Lung (tissue), 12 donors: ENCODE data around the gene TNFRSF9. TPM values are rescaled to one million over a fixed set of nuclear protein-coding genes. Genes with fewer than 3 reads are reported as not detected.

Experiments used
- ATAC-seq: fragments of 200-7000 bp; cut with Tn5 transposase; one replicate; pipeline ENCODE4 v1.9.1; 2020; ENCODE audit warnings: moderate number of reproducible peaks; ENCODE audit not compliant: insufficient read depth, low FRiP score
- DNase-seq, 3 donors: peaks; one replicate each; pipeline ENCODE4 v3.0.0-alpha.2; 2013 to 2017
- H3K27ac ChIP-seq, 2 donors: one replicate each; pipeline ENCODE4 v1.5.1; 2013; ENCODE audit warnings: mild to moderate bottlenecking in 2 of 2, moderate library complexity in 2 of 2, control low read depth in 1 of 2, inconsistent platforms in 1 of 2, low read depth in 1 of 2, low read length in 1 of 2
- H3K27me3 ChIP-seq, 3 donors: one replicate each; pipeline ENCODE4 v1.5.1; 2013; ENCODE audit warnings: low read length in 2 of 3; ENCODE audit not compliant: control insufficient read depth in 3 of 3, insufficient read depth in 3 of 3
- H3K36me3 ChIP-seq, 4 donors: one replicate each; pipeline ENCODE4 v1.5.1; 2013; ENCODE audit warnings: low read length in 4 of 4, mild to moderate bottlenecking in 1 of 4, moderate library complexity in 1 of 4; ENCODE audit not compliant: control insufficient read depth in 4 of 4, insufficient read depth in 4 of 4
- H3K4me1 ChIP-seq, 5 donors: one replicate each; pipeline ENCODE4 v1.5.1; 2013; ENCODE audit warnings: low read length in 5 of 5, mild to moderate bottlenecking in 2 of 5, moderate library complexity in 1 of 5; ENCODE audit not compliant: control insufficient read depth in 5 of 5, insufficient read depth in 5 of 5
- H3K4me3 ChIP-seq: one replicate; pipeline ENCODE4 v1.5.1; 2013; ENCODE audit warnings: mild to moderate bottlenecking, control low read depth, moderate library complexity
- H3K9ac ChIP-seq, 2 donors: one replicate each; pipeline ENCODE4 v1.5.1; 2013; ENCODE audit warnings: low read length in 2 of 2, control low read depth in 1 of 2; ENCODE audit not compliant: insufficient read depth in 1 of 2
- H3K9me3 ChIP-seq, 4 donors: one replicate each; pipeline ENCODE4 v1.5.1; 2013; ENCODE audit warnings: low read length in 3 of 4, mild to moderate bottlenecking in 1 of 4, moderate library complexity in 1 of 4; ENCODE audit not compliant: control insufficient read depth in 4 of 4, insufficient read depth in 3 of 4
- WGBS, 2 donors: extraction: QIAGEN DNeasy Blood & Tissue Kit; methylation state at CpG; one replicate each; pipeline ENCODE4 v1.1.7; 2013; 5-methylcytosine and 5-hydroxymethylcytosine counted together
- polyA plus RNA-seq, 2 donors: library from polyadenylated mRNA; stranded (reverse); fragments of 200-250 nt; gene quantifications; one replicate each; pipeline ENCODE4 v1.2.1, GENCODE V29; 2013
- total RNA-seq, 2 donors: library from RNA; depleted of rRNA in 1 of 2; stranded (reverse); fragments of >200 nt in 1 of 2; gene quantifications; one replicate each; pipeline ENCODE4 v1.2.1, GENCODE V29; 2014 to 2021
- TF ChIP-seq, protein P1 (sequence below): IDR thresholded peaks from 2 replicates; pipeline ENCODE4 v1.5.1; 2012; ENCODE audit warnings: mild to moderate bottlenecking; ENCODE audit errors: control extremely low read depth, extremely low read depth
- donor health status: control.
- donor health status: control.
- donor health status: Bipolar disorder and iron deficiency.
- donor health status: healthy.
- donor health status: DM: yes; HTN: yes; CAD: no.

Gene TNFRSF9
- total and polyA plus RNA-seq, 4 donors = 0.45 to 2.0 (median 0.65) TPM

DNA sequence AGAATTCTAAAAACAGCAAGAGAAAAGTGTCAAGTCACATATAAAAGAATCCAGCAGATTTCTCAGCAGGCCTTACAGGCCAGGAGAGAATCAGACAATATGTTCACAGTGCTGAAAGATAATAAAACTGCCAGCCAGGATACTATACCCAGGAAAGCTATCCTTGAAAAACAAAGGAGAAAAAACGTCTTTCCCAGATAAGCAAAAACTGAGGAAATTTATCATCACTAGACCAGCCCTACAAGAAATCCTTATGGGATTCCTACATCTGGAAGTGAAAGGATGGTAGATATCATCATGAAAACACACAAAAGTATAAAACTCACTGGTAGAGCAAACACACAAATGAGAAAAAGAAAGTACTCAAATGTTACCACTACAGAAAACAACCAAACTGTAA is 62.6 kb downstream of the TNFRSF9 start:
- no peak for ATAC-seq
- Histone ChIP-seq H3K9ac (no peak overlapping the region), H3K27me3 (no peaks in the 10 kb centered on the region), H3K27ac (no peak overlapping the region), H3K9me3 (peaks cover 0 to 5% (median 1%) of the 10 kb centered on the region in 4 donors), H3K4me3 (no peak overlapping the region), H3K36me3 (no peaks in the 10 kb centered on the region), H3K4me1 (no peaks in the 10 kb centered on the region)
- no peak for DNase-seq
- TF ChIP-seq, protein P1, sequence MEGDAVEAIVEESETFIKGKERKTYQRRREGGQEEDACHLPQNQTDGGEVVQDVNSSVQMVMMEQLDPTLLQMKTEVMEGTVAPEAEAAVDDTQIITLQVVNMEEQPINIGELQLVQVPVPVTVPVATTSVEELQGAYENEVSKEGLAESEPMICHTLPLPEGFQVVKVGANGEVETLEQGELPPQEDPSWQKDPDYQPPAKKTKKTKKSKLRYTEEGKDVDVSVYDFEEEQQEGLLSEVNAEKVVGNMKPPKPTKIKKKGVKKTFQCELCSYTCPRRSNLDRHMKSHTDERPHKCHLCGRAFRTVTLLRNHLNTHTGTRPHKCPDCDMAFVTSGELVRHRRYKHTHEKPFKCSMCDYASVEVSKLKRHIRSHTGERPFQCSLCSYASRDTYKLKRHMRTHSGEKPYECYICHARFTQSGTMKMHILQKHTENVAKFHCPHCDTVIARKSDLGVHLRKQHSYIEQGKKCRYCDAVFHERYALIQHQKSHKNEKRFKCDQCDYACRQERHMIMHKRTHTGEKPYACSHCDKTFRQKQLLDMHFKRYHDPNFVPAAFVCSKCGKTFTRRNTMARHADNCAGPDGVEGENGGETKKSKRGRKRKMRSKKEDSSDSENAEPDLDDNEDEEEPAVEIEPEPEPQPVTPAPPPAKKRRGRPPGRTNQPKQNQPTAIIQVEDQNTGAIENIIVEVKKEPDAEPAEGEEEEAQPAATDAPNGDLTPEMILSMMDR = no peak
- WGBS, 2 donors = 67 to 81% methylated on average over 1 of the region's 1 CpG

GRCh38 chr1:7873801-7874795 is 66.5 kb downstream of the TNFRSF9 start:
- no peak for DNase-seq
- Histone ChIP-seq H3K9ac (no peak overlapping the region), H3K36me3 (no peaks in the 10 kb centered on the region), H3K4me3 (no peak overlapping the region), H3K27ac (no peak overlapping the region), H3K27me3 (no peaks in the 10 kb centered on the region), H3K4me1 (no peaks in the 10 kb centered on the region), H3K9me3 (peaks cover 0 to 5% (median 1%) of the 10 kb centered on the region in 4 donors)
- WGBS, 2 donors = 83 to 85% methylated on average over 11 of the region's 11 CpGs
- TF ChIP-seq, protein P1 = no peak
- no peak for ATAC-seq

DNA sequence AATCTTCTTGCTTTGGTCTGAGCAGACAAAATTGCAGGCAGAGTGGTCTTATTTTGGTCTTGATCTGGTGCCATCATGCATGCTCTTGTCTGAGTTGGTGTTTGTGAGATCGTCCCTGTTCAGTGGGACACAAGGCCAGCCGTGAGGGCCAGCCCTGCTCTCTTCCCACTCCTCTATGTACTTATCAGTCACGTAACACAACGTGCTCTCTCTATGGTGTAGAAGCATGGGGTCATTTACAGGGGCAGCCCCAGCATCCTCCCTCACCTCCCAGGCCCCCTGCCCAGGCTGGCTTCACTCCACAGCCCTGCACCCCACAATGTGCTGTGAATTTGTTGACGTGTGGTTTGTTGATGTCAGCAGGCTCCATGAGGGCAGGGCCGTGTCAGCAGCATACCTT is 69.5 kb downstream of the TNFRSF9 start:
- TF ChIP-seq, protein P1 = no peak
- ATAC-seq = no peak

More for the DNA sequence above, 69.5 kb downstream of the TNFRSF9 start:
- 69 to 76% methylated on average over 6 of the region's 6 CpGs for WGBS, 2 donors
- no peak for DNase-seq
- Histone ChIP-seq H3K9ac (no peak overlapping the region), H3K4me1 (no peaks in the 10 kb centered on the region), H3K27ac (no peak overlapping the region), H3K4me3 (no peak overlapping the region), H3K27me3 (no peaks in the 10 kb centered on the region), H3K9me3 (peaks cover 0 to 1% (median 0%) of the 10 kb centered on the region in 4 donors), H3K36me3 (no peaks in the 10 kb centered on the region)
